ENCODE results near the gene SERGEF.

GRCh38 chr11:17905477-17905876, 107.4 kb downstream of the SERGEF start:
- TF ChIP-seq CTCF (IDR thresholded peaks at IDR 0.05; ENCODE audit: low read depth, low read length, missing input control): no peak
- TF ChIP-seq ZBTB33 (IDR thresholded peaks at IDR 0.05): no peak
- TF ChIP-seq GABPA (IDR thresholded peaks at IDR 0.05 in 1 of 2, conservative IDR thresholded peaks at IDR 0.05 in 1 of 2): no peak
- no peak for TF ChIP-seq EGR1 (IDR thresholded peaks at IDR 0.05; ENCODE audit: low read depth in 2 of 2)
- TF ChIP-seq RAD21 (IDR thresholded peaks at IDR 0.05): no peak
- no peak for TF ChIP-seq REST (IDR thresholded peaks at IDR 0.05)
